Upper lobe of left lung (tissue), 6 donors: ENCODE data around the gene DDA1. TPM values are rescaled to one million over a fixed set of nuclear protein-coding genes. Genes with fewer than 3 reads are reported as not detected.

ENCODE experiments used
- ATAC-seq, 2 donors: fragments of 200-7000 bp; cut with Tn5 transposase; one replicate each; pipeline ENCODE4 v1.9.1; 2022; ENCODE audit warnings: mild to moderate bottlenecking in 2 of 2, moderate library complexity in 2 of 2; ENCODE audit not compliant: low FRiP score in 2 of 2
- DNase-seq, 2 donors: peaks; one replicate each; pipeline ENCODE4 v3.0.0-alpha.2; 2019 to 2020
- H3K27ac ChIP-seq, 4 donors: fragments of 200-600 bp; sonication (generic); one replicate each; pipeline ENCODE4 v1.5.1; 2016 to 2019
- H3K27me3 ChIP-seq, 4 donors: fragments of 200-600 bp; sonication (generic); one replicate each; pipeline ENCODE4 v1.5.1; 2017 to 2019
- H3K36me3 ChIP-seq, 4 donors: fragments of 200-600 bp; sonication (generic); one replicate each; pipeline ENCODE4 v1.5.1; 2016 to 2019
- H3K4me1 ChIP-seq, 4 donors: fragments of 200-600 bp; sonication (generic); one replicate each; pipeline ENCODE4 v1.5.1; 2018 to 2019
- H3K4me3 ChIP-seq, 4 donors: fragments of 200-600 bp; sonication (generic); one replicate each; pipeline ENCODE4 v1.5.1; 2017 to 2019; ENCODE audit warnings: mild to moderate bottlenecking in 2 of 4, moderate library complexity in 1 of 4
- H3K9me3 ChIP-seq, 4 donors: fragments of 200-600 bp; sonication (generic); one replicate each; pipeline ENCODE4 v1.5.1; 2018 to 2019
- CTCF ChIP-seq, 6 experiments: fragments of 450-650 bp in 4 of 6; fragments of 200-600 bp in 2 of 6; sonication (generic) in 2 of 6; IDR thresholded peaks; one replicate each; pipeline ENCODE4 v1.5.1; 2016 to 2019; ENCODE audit warnings: antibody characterized with exemption in 6 of 6
- EP300 ChIP-seq, 4 donors: sonication (generic); formaldehyde crosslinking; IDR thresholded peaks; one replicate each; pipeline ENCODE4 v1.5.1; 2017; ENCODE audit warnings: antibody characterized with exemption in 4 of 4, control low read depth in 2 of 4
- POLR2A ChIP-seq, 4 donors: fragments of 450-650 bp; IDR thresholded peaks; one replicate each; pipeline ENCODE4 v1.5.1; 2016 to 2017; ENCODE audit warnings: antibody characterized with exemption in 4 of 4, mild to moderate bottlenecking in 2 of 4
- POLR2AphosphoS5 ChIP-seq, 2 donors: sonication (generic); formaldehyde crosslinking; IDR thresholded peaks; one replicate each; pipeline ENCODE4 v1.5.1; 2017; ENCODE audit warnings: antibody characterized with exemption in 2 of 2
- WGBS, 2 donors: methylation state at CpG; one replicate each; pipeline ENCODE4 v1.1.5; 2017 to 2018; 5-methylcytosine and 5-hydroxymethylcytosine counted together
- total RNA-seq, 6 donors: library from RNA; depleted of rRNA in 4 of 6; stranded (reverse); fragments of >200 nt in 4 of 6; gene quantifications; one replicate each; pipeline versions ENCODE4 v1.1.0 to v1.2.1, GENCODE V29; 2016 to 2021
- donor health status: DM: no; HTN: no; CAD: no; lungs with moderate emphysema.
- donor health status: DM: no; HTN: yes; CAD: no; lungs with severe emphysema.

DDA1 gene
- total RNA-seq, 6 donors from 2014 or later, result 11.5 to 42.8 (median 28.4) TPM

- Histone ChIP-seq H3K27ac (peak overlapping the region in 3 of 4 donors; percentile 89 to 95 (median 90)), H3K27me3 (no peaks in the 10 kb centered on the region), H3K4me3 (peak overlapping the region; percentile 46 to 91 (median 67)), H3K4me1 (peaks cover 29 to 48% (median 35%) of the 10 kb centered on the region in 4 donors), H3K9me3 (no peaks in the 10 kb centered on the region), H3K36me3 (peaks cover 0 to 10% (median 4%) of the 10 kb centered on the region in 4 donors)
- WGBS, 2 donors, result 5 to 75% methylated on average over 2 to 43 of the region's 50 CpGs
- DNase-seq (peak in 1 of 2 donors; percentile 89), ATAC-seq (no peak)
- TF ChIP-seq EP300 (IDR thresholded peaks at IDR 0.05), result no peak
- TF ChIP-seq CTCF (IDR thresholded peaks at IDR 0.05), result no peak
- no peak for TF ChIP-seq POLR2A (IDR thresholded peaks at IDR 0.05)
- no peak for TF ChIP-seq POLR2AphosphoS5 (IDR thresholded peaks at IDR 0.05)
Measured at GRCh38 chr19:17337675-17338432, 28.5 kb downstream of the DDA1 start.

- WGBS, 2 donors, result 92 to 94% methylated on average over 26 to 29 of the region's 30 CpGs
- DNase-seq (peak in 1 of 2 donors; percentile 84), ATAC-seq (no peak)
- H3K4me1 ChIP-seq, result peaks cover 28 to 41% (median 30%) of the 10 kb centered on the region in 4 donors
- H3K27ac ChIP-seq, result no peak overlapping the region
- no peak for TF ChIP-seq POLR2A (IDR thresholded peaks at IDR 0.05)
- TF ChIP-seq POLR2AphosphoS5 (IDR thresholded peaks at IDR 0.05), result no peak
- H3K4me3 ChIP-seq, result peak overlapping the region in 3 of 4 donors; percentile 61 to 91 (median 73)
- H3K9me3 ChIP-seq, result no peaks in the 10 kb centered on the region
- no peaks in the 10 kb centered on the region for H3K27me3 ChIP-seq
- peaks cover 0 to 10% (median 4%) of the 10 kb centered on the region in 4 donors for H3K36me3 ChIP-seq
Measured at GRCh38 chr19:17338433-17339078, 29.2 kb downstream of the DDA1 start.

GRCh38 chr19:17339088-17339741 is 29.9 kb downstream of the DDA1 start:
- peak in 1 of 2 donors; percentile 89 for DNase-seq
- Histone ChIP-seq H3K27me3 (no peaks in the 10 kb centered on the region), H3K4me3 (no peak overlapping the region), H3K9me3 (no peaks in the 10 kb centered on the region), H3K4me1 (peaks cover 22 to 34% (median 24%) of the 10 kb centered on the region in 4 donors), H3K36me3 (peaks cover 0 to 10% (median 4%) of the 10 kb centered on the region in 4 donors), H3K27ac (no peak overlapping the region)
- ATAC-seq, result no peak
- 94 to 98% methylated on average over 26 to 34 of the region's 34 CpGs for WGBS, 2 donors
- TF ChIP-seq EP300 (IDR thresholded peaks at IDR 0.05), result no peak
- no peak for TF ChIP-seq CTCF (IDR thresholded peaks at IDR 0.05)
- TF ChIP-seq POLR2AphosphoS5 (IDR thresholded peaks at IDR 0.05), result no peak
- TF ChIP-seq POLR2A (IDR thresholded peaks at IDR 0.05), result no peak

GRCh38 chr19:17340302-17340870 is 31.0 kb downstream of the DDA1 start:
- no peaks in the 10 kb centered on the region for H3K27me3 ChIP-seq
- H3K4me1 ChIP-seq, result peaks cover 16 to 25% (median 17%) of the 10 kb centered on the region in 4 donors
- H3K36me3 ChIP-seq, result peaks cover 0 to 10% (median 4%) of the 10 kb centered on the region in 4 donors
- H3K4me3 ChIP-seq, result no peak overlapping the region
- TF ChIP-seq CTCF (IDR thresholded peaks at IDR 0.05) (no peak), POLR2A (IDR thresholded peaks at IDR 0.05) (no peak), EP300 (IDR thresholded peaks at IDR 0.05) (no peak), POLR2AphosphoS5 (IDR thresholded peaks at IDR 0.05) (no peak)
- 83 to 84% methylated on average over 20 to 21 of the region's 21 CpGs for WGBS, 2 donors
- H3K27ac ChIP-seq, result no peak overlapping the region
- ATAC-seq (no peak), DNase-seq (peak in 1 of 2 donors; percentile 84)
- no peaks in the 10 kb centered on the region for H3K9me3 ChIP-seq
